Measurements from ENCODE around the gene SORD. TPM values are rescaled to one million over a fixed set of nuclear protein-coding genes. Genes with fewer than 3 reads are reported as not detected.

Gene SORD
- total RNA-seq: 20.4 and 20.5 TPM in 2 replicates

DNA sequence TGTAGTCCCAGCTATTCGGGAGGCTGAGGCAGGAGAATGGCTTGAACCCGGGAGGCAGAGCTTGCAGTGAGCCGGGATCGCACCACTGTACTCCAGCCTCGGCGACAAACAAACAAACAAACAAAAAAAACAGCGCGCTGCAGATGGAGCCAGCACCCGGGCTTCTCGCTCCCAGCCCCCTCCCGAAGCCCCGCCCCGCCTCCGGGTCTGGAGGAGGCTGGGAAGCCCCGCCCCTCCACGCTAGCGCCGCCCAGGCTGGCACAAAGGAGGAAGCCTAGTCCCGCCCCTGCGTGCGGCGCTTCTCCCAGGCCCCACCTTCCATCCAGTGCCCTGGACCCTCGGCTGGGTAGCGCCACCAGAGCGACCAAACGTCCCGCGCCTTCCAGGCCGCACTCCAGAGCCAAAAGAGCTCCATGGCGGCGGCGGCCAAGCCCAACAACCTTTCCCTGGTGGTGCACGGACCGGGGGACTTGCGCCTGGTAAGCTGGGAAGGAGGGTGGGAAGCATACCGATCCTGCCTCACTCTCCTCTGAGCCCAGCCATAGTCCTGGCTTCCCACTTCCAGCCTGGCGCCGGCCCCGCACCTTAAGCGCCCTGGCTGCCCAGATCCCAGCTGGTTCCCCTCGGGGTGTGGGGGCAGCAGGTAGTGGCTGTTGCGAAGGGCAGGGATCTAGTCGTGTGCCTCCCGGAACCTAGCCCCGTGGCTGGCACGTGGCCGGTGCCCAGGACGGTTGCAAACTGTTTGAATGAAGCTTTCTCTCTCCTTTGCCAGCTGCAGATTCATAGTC, at the start of gene SORD:
TSS of gene SORD (plus strand) at position 325 of the 788 bp plus-strand sequence. CDS start at position 414, 89 bp downstream.

DNA sequence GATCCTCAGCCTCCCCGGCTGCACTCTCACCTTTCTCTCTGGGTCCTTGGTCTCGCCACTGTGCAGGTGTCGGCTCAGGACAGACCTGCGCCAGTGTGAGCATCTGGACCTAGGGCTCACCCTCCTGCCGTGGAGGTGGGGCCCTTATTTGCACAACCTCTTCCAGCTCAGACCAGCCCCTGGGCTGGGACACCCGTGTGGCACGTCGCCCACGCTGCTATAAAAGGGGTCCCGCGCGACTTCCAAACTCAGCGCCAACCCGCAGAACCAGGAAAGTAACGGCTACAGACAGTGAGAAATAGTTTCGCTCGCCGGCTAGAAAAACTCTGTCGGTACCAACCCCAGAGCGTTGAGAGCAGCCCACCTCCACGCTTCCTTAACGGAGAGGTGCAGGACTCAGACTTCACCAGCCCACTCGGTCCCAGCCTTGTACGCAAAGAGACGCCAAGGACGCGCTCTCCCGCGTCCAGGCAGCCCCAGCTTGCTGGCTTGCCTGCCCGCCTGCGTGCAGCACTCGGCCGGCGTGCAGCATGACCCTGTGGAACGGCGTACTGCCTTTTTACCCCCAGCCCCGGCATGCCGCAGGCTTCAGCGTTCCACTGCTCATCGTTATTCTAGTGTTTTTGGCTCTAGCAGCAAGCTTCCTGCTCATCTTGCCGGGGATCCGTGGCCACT, 91.2 kb downstream of the SORD start, which contains the start of the genes DUOX2 and DUOXA2:
TSS of gene DUOX2 (minus strand) at position 97 of the 675 bp plus-strand sequence. CDS start 761 bp downstream, outside the sequence.
TSS of gene DUOXA2 (plus strand) at position 251 of the 675 bp plus-strand sequence. CDS start at position 531, 280 bp downstream.

Small RNA genes within 50 kb of the gene (small RNA-seq; reads per million reads assigned to genes)
- gene RF00019 (not detected), gene RNU1-78P (not detected), gene RNU6-966P (not detected)

Other genes starting within 250 kb of the SORD start
- not detected in 2 replicates for gene TERB2, start 66.5 kb upstream of the SORD start, total RNA-seq
- gene DUOX2, start 91.0 kb downstream of the SORD start, total RNA-seq: under 0.01 and 0.12 TPM in 2 replicates
- not detected in 2 replicates for gene DUOXA2, start 91.1 kb downstream of the SORD start, total RNA-seq
- 0.49 and 0.97 TPM in 2 replicates for gene DUOXA1, start 106.7 kb downstream of the SORD start, total RNA-seq
- 0.85 and 1.5 TPM in 2 replicates for gene DUOX1, start 106.8 kb downstream of the SORD start, total RNA-seq
- gene SHF, start 164.8 kb downstream of the SORD start, total RNA-seq: 7.8 and 8.4 TPM in 2 replicates
- gene SLC28A2, start 229.0 kb downstream of the SORD start, total RNA-seq: not detected in 2 replicates

Measured in hair follicle dermal papilla cell (primary cell).